HG03469 (cell line): ENCODE measurements around the gene A1BG.
A peak's percentile ranks its signal among the peaks of the same experiment; 100 is the strongest.
"Not testable (repeated sequence)": the region's sequence is repeated elsewhere in the genome, so short reads cannot be mapped to it uniquely, and the experiment has no call there.

Experiments
- ATAC-seq: cut with Tn5 transposase; IDR thresholded peaks from one replicate; pipeline ENCODE4 v1.9.1; 2021; ENCODE audit warnings: mild to moderate bottlenecking, moderate library complexity, moderate number of reproducible peaks; ENCODE audit not compliant: unreplicated experiment

The A1BG gene

GRCh38 chr19:58362272-58362994, 9.1 kb upstream of the A1BG start, which contains the start of gene ZNF497:
ZNF497 (minus strand) TSS chr19:58362751; CDS start chr19:58357635, 5,116 bp downstream.
- peak; percentile 68 for ATAC-seq

- no peak for ATAC-seq
Observed at GRCh38 chr19:58361900-58362271, 8.6 kb upstream of the A1BG start.

- no peak for ATAC-seq
Observed at GRCh38 chr19:58357481-58358145, 4.3 kb upstream of the A1BG start.

- no peak for ATAC-seq
Observed at GRCh38 chr19:58356766-58357480, 3.6 kb upstream of the A1BG start.

- ATAC-seq = no peak
Observed at GRCh38 chr19:58355908-58356765, 2.8 kb upstream of the A1BG start.

- ATAC-seq = no peak
Observed at GRCh38 chr19:58355215-58355796, 2.0 kb upstream of the A1BG start.

- ATAC-seq = no peak
Observed at GRCh38 chr19:58354478-58355030, 1.3 kb upstream of the A1BG start.

- no peak for ATAC-seq
Observed at GRCh38 chr19:58353717-58354477, 605 bp upstream of the A1BG start.

GRCh38 chr19:58351990-58352755, 1.1 kb downstream of the A1BG start:
- ATAC-seq = no peak

- ATAC-seq = no peak
Observed at GRCh38 chr19:58351558-58351878, 1.8 kb downstream of the A1BG start.

GRCh38 chr19:58350871-58351557, 2.3 kb downstream of the A1BG start:
- ATAC-seq = no peak

GRCh38 chr19:58350001-58350861, 3.1 kb downstream of the A1BG start:
- no peak for ATAC-seq

- ATAC-seq = no peak
Observed at GRCh38 chr19:58349590-58349989, 3.7 kb downstream of the A1BG start.

- not testable (repeated sequence) for ATAC-seq
Observed at GRCh38 chr19:58348080-58348479, 5.2 kb downstream of the A1BG start.

- ATAC-seq = peak; percentile 68
Observed at GRCh38 chr19:58346961-58347929, 6.0 kb downstream of the A1BG start.

- ATAC-seq = no peak
Observed at GRCh38 chr19:58345558-58345957, 7.7 kb downstream of the A1BG start.
